Measurements from ENCODE around the gene ASTN1. TPM values are rescaled to one million over a fixed set of nuclear protein-coding genes. Genes with fewer than 3 reads are reported as not detected.

The ASTN1 gene
- total RNA-seq, 1 experiment from 2014 or later = 0.42 TPM

- Histone ChIP-seq H3K4me2 (ENCODE audit: low read length) (no peak overlapping the region), H4K20me1 (ENCODE audit: insufficient read depth) (no peaks in the 10 kb centered on the region), H3K36me3 (ENCODE audit: control insufficient read depth in 1 of 2, insufficient read depth in 2 of 2, low read length in 2 of 2) (no peaks in the 10 kb centered on the region), H3K27ac (ENCODE audit: low read depth, low read length) (no peak overlapping the region), H3K9me2 (ENCODE audit: insufficient read depth) (no peaks in the 10 kb centered on the region), H3K79me2 (ENCODE audit: insufficient read depth, low read length) (no peaks in the 10 kb centered on the region), H3K4me3 (replicated peaks in 1 of 2; ENCODE audit: low read depth in 1 of 2, low read length in 2 of 2) (no peak overlapping the region), H2AFZ (ENCODE audit: low read depth, low read length, poor library complexity, severe bottlenecking) (no peak overlapping the region), H3K9me3 (ENCODE audit: control insufficient read depth in 1 of 2, insufficient read depth in 1 of 2, low read depth in 1 of 2, low read length in 2 of 2) (no peaks in the 10 kb centered on the region), H3K4me1 (ENCODE audit: control insufficient read depth in 1 of 2, insufficient read depth in 2 of 2, low read length in 2 of 2) (no peaks in the 10 kb centered on the region), H3K9ac (ENCODE audit: low read length) (no peak overlapping the region), H3K27me3 (ENCODE audit: insufficient read depth, low read length) (peaks cover 3% of the 10 kb centered on the region; the same call in 1 of the 2 replicates)
- no peak for DNase-seq (ENCODE audit: low read depth, low spot score)
- RAD21 ChIA-PET (ENCODE audit: low non-redundant PET in 1 of 2, low total read pairs in 2 of 2, uncharacterized antibody in 2 of 2, unreplicated experiment in 2 of 2) = no interaction called here
- no peak for TF ChIP-seq SP1 (IDR thresholded peaks at IDR 0.05; ENCODE audit: low read depth)
- no peak for TF ChIP-seq CEBPB (IDR thresholded peaks at IDR 0.05; ENCODE audit: low read depth)
- TF ChIP-seq TCF7L2 (IDR thresholded peaks at IDR 0.05; ENCODE audit: borderline replicate concordance, extremely low read depth, insufficient read depth, insufficient read length) = no peak
- TF ChIP-seq ZNF274 (IDR thresholded peaks at IDR 0.05; ENCODE audit: low read depth, low read length) = no peak
- no peak for ATAC-seq
- BruUV-seq (replicated peaks) = no TSS peak
- CTCF ChIA-PET = no interaction called here
- intact Hi-C loops (cut with micrococcal nuclease) = no loop called here
- POLR2A ChIA-PET = no interaction called here
These were observed 147.1 kb downstream of the ASTN1 start for GRCh38 chr1:177017287-177017852.

GRCh38 chr1:177014325-177014724 is 150.2 kb downstream of the ASTN1 start:
- Histone ChIP-seq H3K9me2 (ENCODE audit: insufficient read depth) (no peaks in the 10 kb centered on the region), H3K4me3 (replicated peaks in 1 of 2; ENCODE audit: low read depth in 1 of 2, low read length in 2 of 2) (no peak overlapping the region), H4K20me1 (ENCODE audit: insufficient read depth) (no peaks in the 10 kb centered on the region), H3K79me2 (ENCODE audit: insufficient read depth, low read length) (no peaks in the 10 kb centered on the region), H3K9ac (ENCODE audit: low read length) (no peak overlapping the region), H3K27ac (ENCODE audit: low read depth, low read length) (no peak overlapping the region), H3K9me3 (ENCODE audit: control insufficient read depth in 1 of 2, insufficient read depth in 1 of 2, low read depth in 1 of 2, low read length in 2 of 2) (no peaks in the 10 kb centered on the region), H3K27me3 (ENCODE audit: insufficient read depth, low read length) (no peaks in the 10 kb centered on the region; the same call in 1 of the 2 replicates), H2AFZ (ENCODE audit: low read depth, low read length, poor library complexity, severe bottlenecking) (no peak overlapping the region), H3K36me3 (ENCODE audit: control insufficient read depth in 1 of 2, insufficient read depth in 2 of 2, low read length in 2 of 2) (no peaks in the 10 kb centered on the region), H3K4me1 (ENCODE audit: control insufficient read depth in 1 of 2, insufficient read depth in 2 of 2, low read length in 2 of 2) (no peaks in the 10 kb centered on the region), H3K4me2 (ENCODE audit: low read length) (no peak overlapping the region)
- ATAC-seq (no peak), DNase-seq (ENCODE audit: low read depth, low spot score) (no peak)
- TF ChIP-seq ZBTB33 (IDR thresholded peaks at IDR 0.05; ENCODE audit: extremely low read depth, insufficient replicate concordance, low read length) (no peak), MAX (IDR thresholded peaks at IDR 0.05) (no peak), SRF (IDR thresholded peaks at IDR 0.05; ENCODE audit: low read depth) (no peak), POLR2A (IDR thresholded peaks at IDR 0.05; ENCODE audit: borderline replicate concordance, extremely low read depth, insufficient read depth, insufficient read length) (no peak), JUND (IDR thresholded peaks at IDR 0.05) (no peak), CBX3 (IDR thresholded peaks at IDR 0.05; ENCODE audit: low read depth) (no peak), YY1 (IDR thresholded peaks at IDR 0.05; ENCODE audit: extremely low read depth, insufficient replicate concordance, low read depth, low read length) (no peak), ZFX (IDR thresholded peaks at IDR 0.05) (no peak), REST (IDR thresholded peaks at IDR 0.05; ENCODE audit: low read depth) (no peak), ZNF274 (IDR thresholded peaks at IDR 0.05; ENCODE audit: low read depth, low read length) (no peak), RAD21 (IDR thresholded peaks at IDR 0.05; ENCODE audit: low read depth) (no peak), TCF7L2 (IDR thresholded peaks at IDR 0.05; ENCODE audit: borderline replicate concordance, extremely low read depth, insufficient read depth, insufficient read length) (no peak)
- RAD21 ChIA-PET (ENCODE audit: low non-redundant PET in 1 of 2, low total read pairs in 2 of 2, uncharacterized antibody in 2 of 2, unreplicated experiment in 2 of 2) = no interaction called here
- intact Hi-C loops (cut with micrococcal nuclease) = no loop called here
- POLR2A ChIA-PET = no interaction called here
- no TSS peak for BruUV-seq (replicated peaks)
- CTCF ChIA-PET = no interaction called here

All from HCT116 (cell line).